Measurements from ENCODE around the gene DTX3L.

Gene DTX3L

DNA sequence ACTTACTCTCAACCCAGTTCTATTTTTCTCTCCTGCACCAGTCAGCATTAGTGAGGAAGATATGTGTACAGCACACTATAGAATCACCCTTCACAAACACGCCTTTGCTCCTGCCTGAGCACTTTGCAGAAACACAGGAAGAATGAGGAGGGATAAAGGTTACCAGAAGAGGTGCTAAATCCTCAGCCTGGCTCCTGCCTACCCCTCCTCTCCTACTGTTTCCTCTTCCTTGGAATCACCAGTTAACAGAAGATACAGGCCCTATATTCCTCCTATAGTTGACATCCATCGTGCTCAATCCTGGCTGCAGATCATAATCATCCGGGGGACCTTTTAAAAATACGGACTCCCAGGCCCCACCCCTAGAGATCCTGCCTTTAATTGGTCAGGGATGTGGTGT, 42.2 kb downstream of the DTX3L start:
- DNase-seq (ENCODE audit: low read depth in 2 of 2): no peak

DNA sequence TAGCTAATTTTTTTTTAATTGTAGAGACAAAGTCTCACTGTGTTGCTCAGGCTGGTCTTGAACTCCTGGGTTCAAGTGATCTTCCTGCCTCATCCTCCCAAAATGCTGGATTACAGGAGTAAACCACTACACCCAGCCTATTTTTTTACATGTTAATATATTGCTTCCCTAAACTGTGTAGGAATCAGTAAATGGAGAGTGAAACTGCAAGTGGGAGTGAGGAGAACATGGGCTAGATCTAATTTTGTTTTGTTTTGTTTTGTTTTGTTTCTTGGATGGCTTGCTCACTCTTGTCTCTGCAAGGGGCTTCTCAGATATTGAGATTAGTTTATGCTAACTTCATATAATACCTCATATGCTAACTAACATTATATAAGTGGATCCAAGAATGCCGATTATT, 44.8 kb downstream of the DTX3L start:
- DNase-seq (ENCODE audit: low read depth in 2 of 2): no peak

DNA sequence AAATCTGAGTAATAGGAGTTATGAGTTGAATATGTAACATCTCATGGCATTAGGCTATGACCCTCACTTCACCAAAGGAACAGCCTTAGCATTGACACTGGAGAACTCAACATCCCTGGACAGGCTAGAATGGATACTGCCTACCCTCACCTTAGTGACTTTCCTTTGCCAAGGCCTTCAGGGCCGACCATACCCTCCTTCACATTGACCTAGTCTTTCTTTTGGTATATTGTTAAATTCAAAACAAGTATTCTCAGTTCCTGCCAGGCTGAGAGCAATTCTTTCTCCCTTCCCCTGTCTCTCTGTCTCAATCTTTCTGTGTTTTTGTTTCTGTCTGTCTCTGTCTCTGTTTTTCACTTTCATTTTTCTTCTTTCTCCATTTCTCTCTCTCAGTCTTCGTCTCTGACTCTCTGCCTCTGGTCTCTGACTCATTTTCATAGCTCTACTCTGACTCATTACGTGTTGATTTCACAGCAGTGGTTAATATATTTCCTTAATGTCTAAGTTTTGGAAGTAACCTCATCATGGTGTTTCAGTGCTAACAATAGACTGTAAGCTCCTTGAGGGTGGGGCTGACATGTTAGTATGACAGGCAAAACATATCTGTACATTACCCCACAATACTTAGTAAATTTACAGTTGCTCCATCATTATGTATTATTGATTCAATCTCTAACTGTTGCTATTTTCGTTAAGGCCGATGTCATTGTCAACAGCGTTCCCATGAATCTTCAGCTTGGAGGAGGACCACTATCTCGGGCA, 45.8 kb downstream of the DTX3L start:
- peak in 1 of 2 donors; percentile 18 for DNase-seq (ENCODE audit: low read depth in 2 of 2)

DNA sequence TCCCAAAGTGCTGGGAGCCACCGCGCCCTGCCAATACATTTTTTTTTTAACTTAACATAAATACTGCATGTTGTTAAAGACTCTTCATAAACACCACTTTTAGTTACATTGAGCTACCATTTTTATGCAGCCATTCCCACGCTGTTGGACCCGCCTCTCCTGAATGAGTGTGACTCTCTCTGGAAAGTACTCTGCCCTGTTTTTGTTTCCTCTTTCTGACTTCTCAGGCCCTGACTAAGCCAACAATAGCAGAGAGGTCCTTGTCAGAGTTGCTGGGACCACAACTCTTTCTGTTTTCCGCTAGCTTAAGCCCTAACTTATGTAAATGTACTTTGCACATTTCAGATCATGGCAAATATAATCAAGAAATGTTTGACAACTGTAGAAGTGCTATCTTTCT, 48.6 kb downstream of the DTX3L start:
- no peak for DNase-seq (ENCODE audit: low read depth in 2 of 2)

DNA sequence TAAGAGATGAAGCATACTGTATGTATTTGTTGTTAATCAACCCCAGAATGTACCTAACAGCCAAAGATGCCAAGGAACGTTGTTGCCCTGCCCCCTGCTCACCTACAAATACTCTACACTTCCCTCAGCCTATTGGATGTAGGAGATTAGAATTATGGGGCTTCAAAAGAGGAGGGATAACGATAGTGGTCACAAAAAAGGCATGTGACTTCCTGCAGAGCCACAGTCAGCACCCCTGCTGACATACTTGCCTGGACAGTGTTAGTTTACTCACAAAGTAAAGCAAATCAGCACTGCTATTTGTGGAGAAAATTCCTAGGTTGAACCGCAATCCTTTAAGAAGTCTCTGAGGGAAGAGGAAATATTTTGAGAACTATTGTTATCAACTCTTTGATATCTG, 51.2 kb downstream of the DTX3L start:
- DNase-seq (ENCODE audit: low read depth in 2 of 2): no peak

DNA sequence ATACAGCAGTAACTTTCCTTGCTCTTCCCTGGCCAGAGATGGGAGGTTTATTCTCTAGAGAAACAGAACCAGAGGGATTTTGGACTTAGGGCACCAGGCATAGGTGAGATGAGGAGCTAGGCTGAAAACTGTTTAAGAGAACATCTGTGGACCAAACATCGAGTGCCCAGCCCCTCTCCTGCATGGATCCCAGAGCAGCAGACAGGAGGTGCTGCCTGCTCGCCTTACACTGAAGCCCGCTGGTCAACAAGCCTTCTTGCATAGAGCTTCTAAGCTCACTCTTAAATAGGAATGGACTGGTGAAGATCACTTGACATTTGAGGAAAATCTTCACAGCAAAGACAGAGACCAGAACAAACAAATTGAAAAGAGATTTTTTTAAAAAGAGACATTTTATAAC, 54.5 kb downstream of the DTX3L start:
- DNase-seq (ENCODE audit: low read depth in 2 of 2): no peak

DNA sequence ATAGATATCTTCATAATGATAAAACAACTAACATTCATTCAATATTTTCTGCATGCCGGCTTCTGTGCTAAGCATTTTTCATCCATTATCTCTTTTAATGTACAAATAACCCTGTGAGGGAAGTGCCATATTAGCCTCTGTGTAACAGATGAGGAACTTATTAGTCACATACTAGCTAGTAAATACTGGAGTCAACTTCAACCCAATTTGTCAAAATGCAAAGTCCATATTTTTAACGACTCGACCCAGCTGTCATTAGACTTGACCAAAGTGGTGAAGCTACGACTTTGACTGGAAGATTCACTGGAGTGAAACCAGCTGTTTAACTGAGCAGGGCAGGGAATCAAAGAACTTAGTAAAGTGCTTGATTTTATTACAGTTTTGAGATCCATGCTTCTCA, 54.9 kb downstream of the DTX3L start:
- no peak for DNase-seq (ENCODE audit: low read depth in 2 of 2)

DNA sequence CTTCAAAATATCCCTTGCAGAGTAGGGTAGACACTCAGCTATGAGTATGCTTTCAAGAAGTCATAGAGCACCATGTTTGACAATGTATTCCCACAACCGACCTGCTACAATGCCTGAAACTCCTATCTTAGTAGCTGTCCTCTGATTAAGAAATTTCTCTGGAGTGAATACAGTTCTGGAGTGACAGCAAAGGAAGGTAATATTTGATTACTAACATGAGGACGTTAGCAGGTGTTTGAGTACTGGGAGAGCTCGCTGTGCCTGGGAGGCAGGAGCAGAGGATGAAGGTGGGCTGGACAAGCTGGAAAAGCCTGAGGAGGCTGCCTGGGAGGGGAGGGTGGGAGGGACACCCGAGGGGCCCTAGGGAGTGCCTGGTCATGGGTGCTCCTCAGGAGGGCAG, 56.3 kb downstream of the DTX3L start:
- no peak for DNase-seq (ENCODE audit: low read depth in 2 of 2)

DNA sequence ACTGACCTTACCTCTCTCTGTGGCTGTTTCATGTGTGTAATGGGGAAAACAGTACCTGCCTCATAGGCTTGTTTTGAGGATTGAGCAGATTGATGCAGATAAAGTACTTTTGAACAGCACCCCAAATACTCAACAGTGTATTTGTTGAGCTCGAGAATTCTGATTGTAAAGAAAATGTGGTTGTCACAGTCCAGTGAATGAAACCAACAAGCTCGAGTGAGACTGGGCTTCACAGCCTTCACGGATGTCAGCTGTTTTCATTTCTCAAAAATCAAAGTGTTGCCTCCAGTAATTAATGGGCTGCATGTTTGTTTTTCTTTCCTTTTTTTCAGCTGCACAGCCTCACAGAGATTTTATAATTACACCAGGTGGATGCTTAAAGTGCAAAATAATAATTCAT, 57.0 kb downstream of the DTX3L start:
- no peak for DNase-seq (ENCODE audit: low read depth in 2 of 2)

DNA sequence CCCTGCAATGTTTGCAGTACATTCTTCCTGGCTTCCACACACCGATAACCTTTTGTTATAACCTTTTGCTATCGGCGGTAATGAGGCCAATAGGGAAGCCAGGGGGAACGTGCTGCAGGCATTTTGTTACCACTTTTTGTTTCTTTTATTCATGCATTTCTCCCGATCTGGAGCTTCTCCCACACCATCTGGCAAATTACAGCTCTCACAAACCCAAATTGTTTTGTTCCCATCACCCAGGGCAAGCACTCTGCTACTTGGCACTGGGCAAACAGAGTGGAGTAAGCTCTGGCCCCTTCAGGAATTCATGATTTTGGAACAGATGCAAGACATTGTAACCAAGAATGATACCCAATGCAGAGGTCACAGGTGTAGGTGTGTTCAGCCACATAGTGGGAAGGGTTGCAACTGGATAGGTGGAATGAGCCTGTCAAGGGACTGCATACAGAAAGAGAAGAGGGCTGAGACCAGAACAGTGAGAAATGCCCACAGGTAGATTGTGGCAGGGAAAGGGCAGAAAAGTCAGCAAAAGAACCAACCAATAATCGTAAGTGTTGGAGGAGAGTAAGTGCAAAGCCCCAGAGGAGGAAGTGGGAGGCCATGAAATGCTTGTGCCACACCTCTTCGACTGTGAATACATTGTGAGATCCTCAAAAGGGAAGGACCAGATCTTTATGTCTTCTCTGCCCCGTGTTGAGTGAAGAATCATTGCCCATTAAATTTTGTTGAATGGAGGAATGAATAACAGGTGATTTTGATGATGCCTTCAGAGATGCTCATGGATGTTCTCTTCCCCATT, 59.1 kb downstream of the DTX3L start:
- no peak for DNase-seq (ENCODE audit: low read depth in 2 of 2)
